NT2/D1 (cell line): ENCODE measurements around the gene HOPX.

ENCODE experiments used
- SUZ12 ChIP-seq: IDR thresholded peaks from 2 replicates; pipeline ENCODE4 v1.6.1; 2011; ENCODE audit not compliant: insufficient read length, insufficient read depth; ENCODE audit errors: extremely low read depth
- ZNF274 ChIP-seq: IDR thresholded peaks from 2 replicates; pipeline ENCODE4 v1.6.1; 2011; ENCODE audit warnings: mild to moderate bottlenecking, low read depth, low read length

DNA sequence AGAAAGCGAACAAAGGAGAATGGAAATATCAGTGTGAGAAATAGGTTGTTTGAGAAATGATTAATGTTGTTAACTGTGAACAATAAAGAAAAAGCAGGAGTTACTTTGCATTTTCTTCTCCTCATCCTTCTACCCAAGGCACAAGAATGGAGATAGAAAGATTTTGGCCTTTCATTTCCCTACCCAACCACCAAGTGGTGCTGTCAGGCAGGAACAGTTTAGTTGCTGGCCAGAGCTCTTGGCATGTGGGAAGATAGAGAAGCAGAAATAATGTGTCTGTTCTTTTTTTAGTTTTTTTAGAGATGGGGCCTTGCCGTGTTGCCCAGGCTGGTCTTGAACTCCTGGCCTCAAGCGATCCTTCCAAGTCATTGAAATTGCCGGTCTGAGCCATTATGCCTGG is 12.8 kb downstream of the HOPX start:
- no peak for TF ChIP-seq SUZ12
- no peak for TF ChIP-seq ZNF274
